Inferior parietal cortex (tissue), 1 donor: Measurements from ENCODE around the gene ENAH.
"Not testable (repeated sequence)": the region's sequence is repeated elsewhere in the genome, so short reads cannot be mapped to it uniquely, and the experiment has no call there.

Experiments
- DNase-seq: peaks from one replicate; pipeline ENCODE4 v3.0.0-alpha.2; 2016; ENCODE audit errors: extremely low spot score

Gene ENAH

GRCh38 chr1:225474439-225474985 lies 178.4 kb downstream of the ENAH start:
- no peak for DNase-seq

GRCh38 chr1:225473676-225474438 lies 179.1 kb downstream of the ENAH start:
- not testable (repeated sequence) for DNase-seq

- DNase-seq: not testable (repeated sequence)
Observed at GRCh38 chr1:225473266-225473665, 179.7 kb downstream of the ENAH start.

- no peak for DNase-seq
Observed at GRCh38 chr1:225471453-225472301, 181.2 kb downstream of the ENAH start.

- no peak for DNase-seq
Observed at GRCh38 chr1:225471109-225471452, 181.8 kb downstream of the ENAH start.

- DNase-seq: no peak
Observed at GRCh38 chr1:225470211-225471108, 182.5 kb downstream of the ENAH start.

- no peak for DNase-seq
Observed at GRCh38 chr1:225469051-225469450, 183.9 kb downstream of the ENAH start.

- no peak for DNase-seq
Observed at GRCh38 chr1:225468270-225469020, 184.5 kb downstream of the ENAH start.

- DNase-seq: no peak
Observed at GRCh38 chr1:225467193-225468020, 185.5 kb downstream of the ENAH start.

- DNase-seq: no peak
Observed at GRCh38 chr1:225466848-225467192, 186.1 kb downstream of the ENAH start.

GRCh38 chr1:225465793-225466517 lies 187.0 kb downstream of the ENAH start:
- no peak for DNase-seq

- no peak for DNase-seq
Observed at GRCh38 chr1:225464851-225465792, 187.8 kb downstream of the ENAH start.

GRCh38 chr1:225462714-225463574 lies 190.0 kb downstream of the ENAH start:
- no peak for DNase-seq

GRCh38 chr1:225462429-225462713 lies 190.6 kb downstream of the ENAH start:
- no peak for DNase-seq

GRCh38 chr1:225461533-225462428 lies 191.1 kb downstream of the ENAH start:
- DNase-seq: no peak

- DNase-seq: no peak
Observed at GRCh38 chr1:225460737-225461532, 192.0 kb downstream of the ENAH start.
